Measurements from ENCODE around the gene ROR1.
"Not testable (repeated sequence)": the region's sequence is repeated elsewhere in the genome, so short reads cannot be mapped to it uniquely, and the experiment has no call there.

The ROR1 gene

GRCh38 chr1:63794939-63795378 is 21.1 kb downstream of the ROR1 start:
- DNase-seq, result no peak

GRCh38 chr1:63795455-63795854 is 21.6 kb downstream of the ROR1 start:
- no peak for DNase-seq

GRCh38 chr1:63797056-63797726 is 23.4 kb downstream of the ROR1 start:
- DNase-seq, result no peak

- no peak for DNase-seq
Observed at GRCh38 chr1:63798284-63798683, 24.5 kb downstream of the ROR1 start.

- DNase-seq, result no peak
Observed at GRCh38 chr1:63799307-63799706, 25.5 kb downstream of the ROR1 start.

- no peak for DNase-seq
Observed at GRCh38 chr1:63799820-63800219, 26.0 kb downstream of the ROR1 start.

GRCh38 chr1:63802109-63802508 is 28.3 kb downstream of the ROR1 start:
- DNase-seq, result no peak

GRCh38 chr1:63804829-63805484 is 31.1 kb downstream of the ROR1 start:
- no peak for DNase-seq

- peak; percentile 79 for DNase-seq
Observed at GRCh38 chr1:63807046-63807445, 33.2 kb downstream of the ROR1 start.

- DNase-seq, result no peak
Observed at GRCh38 chr1:63810936-63811469, 37.2 kb downstream of the ROR1 start.

- no peak for DNase-seq
Observed at GRCh38 chr1:63812071-63812700, 38.4 kb downstream of the ROR1 start.

GRCh38 chr1:63813829-63814277 is 40.0 kb downstream of the ROR1 start:
- DNase-seq, result no peak

GRCh38 chr1:63816217-63816815 is 42.5 kb downstream of the ROR1 start:
- DNase-seq, result not testable (repeated sequence)

GRCh38 chr1:63817152-63817667 is 43.4 kb downstream of the ROR1 start:
- peak; percentile 59 for DNase-seq

- no peak for DNase-seq
Observed at GRCh38 chr1:63817700-63818099, 43.9 kb downstream of the ROR1 start.

- DNase-seq, result no peak
Observed at GRCh38 chr1:63818567-63819325, 44.9 kb downstream of the ROR1 start.

- no peak for DNase-seq
Observed at GRCh38 chr1:63819795-63820194, 46.0 kb downstream of the ROR1 start.

- DNase-seq, result no peak
Observed at GRCh38 chr1:63821091-63822005, 47.5 kb downstream of the ROR1 start.

- no peak for DNase-seq
Observed at GRCh38 chr1:63822540-63822939, 48.7 kb downstream of the ROR1 start.

- no peak for DNase-seq
Observed at GRCh38 chr1:63824451-63824850, 50.6 kb downstream of the ROR1 start.

GRCh38 chr1:63825111-63825510 is 51.3 kb downstream of the ROR1 start:
- no peak for DNase-seq

Data from NCI-H1694 treated with DMSO at 0.1 percent for 48 hours (cell line).